Subcutaneous adipose tissue (tissue), 4 donors: ENCODE data around the gene TMEM121. TPM values are rescaled to one million over a fixed set of nuclear protein-coding genes. Genes with fewer than 3 reads are reported as not detected.

Experiments
- CTCF ChIP-seq: fragments of 450-650 bp; IDR thresholded peaks from one replicate; pipeline ENCODE4 v1.5.1; 2016; ENCODE audit warnings: low read depth, mild to moderate bottlenecking, control low read depth, antibody characterized with exemption, moderate library complexity
- total RNA-seq, 4 donors: library from RNA; depleted of rRNA; stranded (reverse); fragments of >200 nt; gene quantifications; one replicate each; pipeline ENCODE4 v1.1.0, GENCODE V29; 2016

The TMEM121 gene
- total RNA-seq, 4 donors from 2014 or later, result 1.3 to 3.6 (median 2.0) TPM

GRCh38 chr14:105485739-105486162, 40.6 kb upstream of the TMEM121 start:
- no peak for TF ChIP-seq CTCF

- no peak for TF ChIP-seq CTCF
Observed at GRCh38 chr14:105486163-105486973, 40.0 kb upstream of the TMEM121 start, which contains the start of gene CRIP1. TSS of gene CRIP1 (plus strand) at chr14:105486886. CDS start at chr14:105487260, 374 bp downstream.

GRCh38 chr14:105486974-105487448, 39.4 kb upstream of the TMEM121 start:
- no peak for TF ChIP-seq CTCF

GRCh38 chr14:105487449-105487985, 38.9 kb upstream of the TMEM121 start:
- no peak for TF ChIP-seq CTCF

- no peak for TF ChIP-seq CTCF
Observed at GRCh38 chr14:105487986-105488777, 38.2 kb upstream of the TMEM121 start.

- no peak for TF ChIP-seq CTCF
Observed at GRCh38 chr14:105488781-105489541, 37.4 kb upstream of the TMEM121 start.
